Measurements from ENCODE around the gene LDLRAD3.

LDLRAD3 gene

GRCh38 chr11:36053281-36053680 lies 109.4 kb downstream of the LDLRAD3 start:
- DNase-seq: no peak

- no peak for DNase-seq
These were observed 110.0 kb downstream of the LDLRAD3 start for GRCh38 chr11:36053862-36054261.

- DNase-seq: no peak
These were observed 110.8 kb downstream of the LDLRAD3 start for GRCh38 chr11:36054628-36055027.

- DNase-seq: no peak
These were observed 112.4 kb downstream of the LDLRAD3 start for GRCh38 chr11:36056160-36056751.

GRCh38 chr11:36057379-36058042 lies 113.6 kb downstream of the LDLRAD3 start:
- DNase-seq: no peak

- no peak for DNase-seq
These were observed 115.8 kb downstream of the LDLRAD3 start for GRCh38 chr11:36059660-36060059.

GRCh38 chr11:36060926-36061325 lies 117.1 kb downstream of the LDLRAD3 start:
- no peak for DNase-seq

- no peak for DNase-seq
These were observed 117.6 kb downstream of the LDLRAD3 start for GRCh38 chr11:36061471-36061870.

- DNase-seq: no peak
These were observed 119.0 kb downstream of the LDLRAD3 start for GRCh38 chr11:36062796-36063365.

- no peak for DNase-seq
These were observed 121.6 kb downstream of the LDLRAD3 start for GRCh38 chr11:36065436-36065835.

GRCh38 chr11:36066891-36067290 lies 123.0 kb downstream of the LDLRAD3 start:
- no peak for DNase-seq

- no peak for DNase-seq
These were observed 125.8 kb downstream of the LDLRAD3 start for GRCh38 chr11:36069576-36070212.

- DNase-seq: no peak
These were observed 126.5 kb downstream of the LDLRAD3 start for GRCh38 chr11:36070213-36070953.

- DNase-seq: no peak
These were observed 127.1 kb downstream of the LDLRAD3 start for GRCh38 chr11:36070954-36071330.

- no peak for DNase-seq
These were observed 128.1 kb downstream of the LDLRAD3 start for GRCh38 chr11:36071917-36072500.

- DNase-seq: no peak
These were observed 129.7 kb downstream of the LDLRAD3 start for GRCh38 chr11:36073411-36074203.

GRCh38 chr11:36074941-36075431 lies 131.1 kb downstream of the LDLRAD3 start:
- no peak for DNase-seq

- DNase-seq: no peak
These were observed 133.5 kb downstream of the LDLRAD3 start for GRCh38 chr11:36077368-36077767.

- no peak for DNase-seq
These were observed 134.2 kb downstream of the LDLRAD3 start for GRCh38 chr11:36077886-36078685.

- DNase-seq: no peak
These were observed 134.8 kb downstream of the LDLRAD3 start for GRCh38 chr11:36078686-36079055.

Data from activated CD4-positive, alpha-beta T cell treated with anti-CD3 and anti-CD28 coated beads for 48 hours (primary cell).